Osteoblast (primary cell): ENCODE measurements around the gene LSM7. TPM values are rescaled to one million over a fixed set of nuclear protein-coding genes. Genes with fewer than 3 reads are reported as not detected.

Experiments used
- DNase-seq: peaks from one replicate; pipeline ENCODE4 v3.0.0; 2011; ENCODE audit warnings: low spot score, mixed read lengths; ENCODE audit not compliant: insufficient read length; ENCODE audit errors: missing footprints
- H2AFZ ChIP-seq: 2 replicates; pipeline ENCODE4 v1.6.0; 2011; ENCODE audit warnings: mild to moderate bottlenecking, low read length
- H3K27ac ChIP-seq: 2 replicates; pipeline ENCODE4 v1.5.1; 2011; ENCODE audit warnings: mild to moderate bottlenecking, low read depth, low read length, moderate library complexity
- H3K27me3 ChIP-seq: 2 replicates; pipeline ENCODE4 v1.6.0; 2012; ENCODE audit warnings: mild to moderate bottlenecking, control low read depth, inconsistent platforms, low read length, moderate library complexity; ENCODE audit not compliant: insufficient read depth
- H3K36me3 ChIP-seq: 2 replicates; pipeline ENCODE4 v1.5.1; 2011; ENCODE audit warnings: mild to moderate bottlenecking, low read length, control low read depth, moderate library complexity; ENCODE audit not compliant: insufficient read depth
- H3K4me1 ChIP-seq: 2 replicates; pipeline ENCODE4 v1.5.1; 2011; ENCODE audit warnings: mild to moderate bottlenecking, low read length, control low read depth, moderate library complexity; ENCODE audit not compliant: insufficient read depth
- H3K4me2 ChIP-seq: 2 replicates; pipeline ENCODE4 v1.6.0; 2011; ENCODE audit warnings: mild to moderate bottlenecking, low read length; ENCODE audit not compliant: insufficient read depth
- H3K4me3 ChIP-seq: fragments of 200-600 bp; sonication (generic); 3 replicates; pipeline ENCODE4 v1.5.1; 2012; ENCODE audit warnings: mild to moderate bottlenecking, low read length, inconsistent platforms; ENCODE audit not compliant: insufficient read depth
- H3K79me2 ChIP-seq: 2 replicates; pipeline ENCODE4 v1.6.0; 2012; ENCODE audit warnings: mild to moderate bottlenecking, low read length, control low read depth, inconsistent platforms; ENCODE audit not compliant: insufficient read depth
- H3K9me3 ChIP-seq: 2 replicates; pipeline ENCODE4 v1.5.1; 2011; ENCODE audit warnings: low read depth, low read length, control low read depth
- H4K20me1 ChIP-seq: 2 replicates; pipeline ENCODE4 v1.6.0; 2012; ENCODE audit warnings: mild to moderate bottlenecking, low read length, control low read depth; ENCODE audit not compliant: insufficient read depth
- total RNA-seq: library from RNA; depleted of rRNA; stranded (reverse); fragments of >200 nt; gene quantifications from 2 replicates; pipeline ENCODE4 v1.2.3, GENCODE V29; 2012
- TF ChIP-seq, protein P1 (sequence below): IDR thresholded peaks from 2 replicates; pipeline ENCODE4 v1.5.1; 2011; ENCODE audit warnings: mild to moderate bottlenecking, low read depth, low read length, moderate library complexity; ENCODE audit errors: extremely low read depth

LSM7 gene
- total RNA-seq, 1 donor: 57.9 TPM

GRCh38 chr19:2354670-2355069, 26.3 kb upstream of the LSM7 start:
- peaks cover 9% of the 10 kb centered on the region for H3K27me3 ChIP-seq
- no peak overlapping the region for H3K27ac ChIP-seq
- no peaks in the 10 kb centered on the region for H3K79me2 ChIP-seq
- peaks cover 5% of the 10 kb centered on the region for H3K36me3 ChIP-seq
- TF ChIP-seq, protein P1, sequence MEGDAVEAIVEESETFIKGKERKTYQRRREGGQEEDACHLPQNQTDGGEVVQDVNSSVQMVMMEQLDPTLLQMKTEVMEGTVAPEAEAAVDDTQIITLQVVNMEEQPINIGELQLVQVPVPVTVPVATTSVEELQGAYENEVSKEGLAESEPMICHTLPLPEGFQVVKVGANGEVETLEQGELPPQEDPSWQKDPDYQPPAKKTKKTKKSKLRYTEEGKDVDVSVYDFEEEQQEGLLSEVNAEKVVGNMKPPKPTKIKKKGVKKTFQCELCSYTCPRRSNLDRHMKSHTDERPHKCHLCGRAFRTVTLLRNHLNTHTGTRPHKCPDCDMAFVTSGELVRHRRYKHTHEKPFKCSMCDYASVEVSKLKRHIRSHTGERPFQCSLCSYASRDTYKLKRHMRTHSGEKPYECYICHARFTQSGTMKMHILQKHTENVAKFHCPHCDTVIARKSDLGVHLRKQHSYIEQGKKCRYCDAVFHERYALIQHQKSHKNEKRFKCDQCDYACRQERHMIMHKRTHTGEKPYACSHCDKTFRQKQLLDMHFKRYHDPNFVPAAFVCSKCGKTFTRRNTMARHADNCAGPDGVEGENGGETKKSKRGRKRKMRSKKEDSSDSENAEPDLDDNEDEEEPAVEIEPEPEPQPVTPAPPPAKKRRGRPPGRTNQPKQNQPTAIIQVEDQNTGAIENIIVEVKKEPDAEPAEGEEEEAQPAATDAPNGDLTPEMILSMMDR: no peak
- no peak overlapping the region for H3K4me3 ChIP-seq
- H4K20me1 ChIP-seq: no peaks in the 10 kb centered on the region
- H2AFZ ChIP-seq: no peak overlapping the region
- DNase-seq: no peak
- no peak overlapping the region for H3K4me2 ChIP-seq
- no peaks in the 10 kb centered on the region for H3K9me3 ChIP-seq
- no peaks in the 10 kb centered on the region for H3K4me1 ChIP-seq

DNA sequence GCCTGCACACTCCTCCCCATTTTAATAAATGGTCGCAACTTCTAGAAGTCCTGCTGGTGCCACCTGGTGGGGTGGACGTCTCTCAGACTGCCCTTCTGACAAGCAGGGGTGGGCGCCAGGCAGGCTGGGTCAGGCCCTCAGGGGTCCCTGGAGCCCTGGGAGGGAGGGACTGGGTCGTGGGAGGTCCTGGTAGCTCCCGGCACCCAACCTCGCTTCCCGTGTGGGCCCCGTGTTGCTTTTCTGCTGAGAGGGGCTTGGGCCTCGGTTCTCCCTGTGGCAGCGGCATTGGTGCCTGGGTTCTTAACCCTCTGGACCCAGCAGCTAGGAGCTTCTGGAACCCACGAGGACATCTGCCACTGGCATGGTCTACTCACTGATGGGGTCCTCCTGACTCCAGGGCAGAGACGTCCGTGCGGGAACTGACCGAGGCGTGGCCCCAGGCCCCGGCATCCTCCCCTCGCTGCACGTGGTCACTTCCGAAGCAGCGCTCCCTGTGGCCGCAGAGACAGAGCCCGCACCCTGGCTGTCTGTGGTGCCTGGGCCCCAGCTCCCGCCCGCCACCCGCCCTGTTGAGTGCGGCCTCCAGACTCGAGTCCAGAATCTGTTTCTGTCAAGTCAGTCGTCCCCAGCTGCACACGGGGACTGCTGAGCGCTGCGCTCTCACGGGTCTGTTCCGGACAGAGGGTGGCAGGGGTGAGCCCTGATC, 25.7 kb upstream of the LSM7 start:
- H2AFZ ChIP-seq: no peak overlapping the region
- no peak overlapping the region for H3K4me2 ChIP-seq
- H3K79me2 ChIP-seq: no peaks in the 10 kb centered on the region
- no peak overlapping the region for H3K27ac ChIP-seq
- no peak overlapping the region for H3K4me3 ChIP-seq
- H3K36me3 ChIP-seq: peaks cover 6% of the 10 kb centered on the region
- TF ChIP-seq, protein P1: no peak
- no peaks in the 10 kb centered on the region for H4K20me1 ChIP-seq
- peaks cover 6% of the 10 kb centered on the region for H3K27me3 ChIP-seq
- DNase-seq: no peak
- no peaks in the 10 kb centered on the region for H3K9me3 ChIP-seq
- no peaks in the 10 kb centered on the region for H3K4me1 ChIP-seq

DNA sequence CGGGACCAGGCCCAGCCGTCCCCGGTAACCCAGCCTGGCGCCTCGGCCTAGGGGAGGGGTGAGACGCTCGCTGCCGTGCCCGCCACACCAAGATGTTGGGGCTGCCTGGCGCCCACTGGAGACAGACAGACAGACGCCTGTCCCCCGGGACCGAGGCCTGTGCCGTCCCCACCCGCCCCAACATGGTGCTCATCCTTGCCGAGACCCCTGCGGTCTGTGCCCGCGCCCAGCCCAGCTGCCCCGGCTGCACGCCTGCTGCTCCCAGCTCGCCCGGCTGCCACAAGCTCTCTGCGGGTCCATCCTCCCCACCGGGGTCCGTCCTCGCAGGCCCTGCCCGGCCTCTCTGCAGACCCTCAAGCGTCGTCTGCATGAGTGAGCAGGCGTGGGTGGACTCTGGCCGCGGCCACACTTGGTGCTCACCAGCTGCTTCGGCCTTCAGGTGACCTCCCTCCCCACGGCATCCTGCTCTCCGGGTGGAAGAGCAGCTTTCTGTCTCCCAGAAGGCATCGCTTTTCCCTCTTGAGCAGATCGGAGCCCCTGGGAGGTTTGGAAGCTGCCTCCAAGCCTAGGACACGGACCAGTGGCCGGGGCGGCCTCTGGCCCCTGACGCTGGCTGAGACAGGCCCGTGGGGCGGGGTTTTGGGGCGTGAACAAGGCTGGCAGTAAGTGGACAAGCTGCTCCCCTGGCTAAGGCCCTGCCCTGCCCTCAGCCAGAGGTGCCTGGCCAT, 24.9 kb upstream of the LSM7 start:
- H3K9me3 ChIP-seq: no peaks in the 10 kb centered on the region
- H3K4me2 ChIP-seq: no peak overlapping the region
- H3K36me3 ChIP-seq: peaks cover 13% of the 10 kb centered on the region
- no peaks in the 10 kb centered on the region for H4K20me1 ChIP-seq
- no peaks in the 10 kb centered on the region for H3K27me3 ChIP-seq
- H2AFZ ChIP-seq: no peak overlapping the region
- TF ChIP-seq, protein P1: no peak
- no peak for DNase-seq
- no peak overlapping the region for H3K27ac ChIP-seq
- H3K4me1 ChIP-seq: no peaks in the 10 kb centered on the region
- H3K79me2 ChIP-seq: no peaks in the 10 kb centered on the region
- no peak overlapping the region for H3K4me3 ChIP-seq

- Histone ChIP-seq H3K27me3 (no peaks in the 10 kb centered on the region), H3K4me1 (no peaks in the 10 kb centered on the region), H2AFZ (no peak overlapping the region), H3K79me2 (no peaks in the 10 kb centered on the region), H3K36me3 (peaks cover 13% of the 10 kb centered on the region), H3K27ac (no peak overlapping the region), H4K20me1 (no peaks in the 10 kb centered on the region), H3K9me3 (no peaks in the 10 kb centered on the region), H3K4me2 (no peak overlapping the region), H3K4me3 (no peak overlapping the region)
- no peak for DNase-seq
- TF ChIP-seq, protein P1: no peak
Observed at GRCh38 chr19:2352121-2352520, 23.7 kb upstream of the LSM7 start.
